T-helper 2 cell treated with Interferon-gamma antibody and Interleukin-4, amounts not matched to agents 100 ng/mL and 5 ng/mL, for 36 hours (primary cell): Measurements from ENCODE around the gene PAQR5. TPM values are rescaled to one million over a fixed set of nuclear protein-coding genes. Genes with fewer than 3 reads are reported as not detected.
"Not testable (repeated sequence)": the region's sequence is repeated elsewhere in the genome, so short reads cannot be mapped to it uniquely, and the experiment has no call there.

Experiments
- intact Hi-C: fragments of 100-400 bp; cut with micrococcal nuclease; formaldehyde crosslinking; loops from one replicate; pipeline ENCODE4 v1.15.1; 2023
- total RNA-seq: library from RNA; stranded (reverse); gene quantifications from 2 replicates; pipeline ENCODE4 v1.2.3, GENCODE V29; 2022

Gene PAQR5
- total RNA-seq, 1 donor from 2014 or later = not detected

- intact Hi-C loops = no loop called here
Observed at GRCh38 chr15:69351333-69351732, 52.6 kb downstream of the PAQR5 start.

GRCh38 chr15:69351884-69352283 lies 53.2 kb downstream of the PAQR5 start:
- intact Hi-C loops = no loop called here

- intact Hi-C loops = no loop called here
Observed at GRCh38 chr15:69357773-69358771, 59.4 kb downstream of the PAQR5 start.

DNA sequence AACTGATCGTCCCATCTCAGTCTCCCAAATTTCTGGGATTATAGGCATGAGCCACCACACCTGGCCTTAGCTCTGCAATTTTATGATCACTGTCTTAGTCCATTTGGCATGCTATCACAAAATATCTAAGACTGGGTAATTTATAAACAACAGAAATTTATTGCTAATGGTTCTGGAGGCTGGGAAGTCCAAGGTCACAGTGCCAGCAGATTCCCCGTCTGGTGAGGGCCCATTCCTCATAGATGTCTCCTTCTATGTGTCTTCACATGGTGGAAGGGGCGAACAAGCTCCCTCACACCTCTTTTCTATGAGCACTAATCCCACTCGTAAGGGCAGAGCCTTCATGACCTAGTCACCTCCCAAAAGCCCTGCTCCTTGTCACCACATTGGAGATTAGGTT lies 60.1 kb downstream of the PAQR5 start:
- intact Hi-C loops = no loop called here

DNA sequence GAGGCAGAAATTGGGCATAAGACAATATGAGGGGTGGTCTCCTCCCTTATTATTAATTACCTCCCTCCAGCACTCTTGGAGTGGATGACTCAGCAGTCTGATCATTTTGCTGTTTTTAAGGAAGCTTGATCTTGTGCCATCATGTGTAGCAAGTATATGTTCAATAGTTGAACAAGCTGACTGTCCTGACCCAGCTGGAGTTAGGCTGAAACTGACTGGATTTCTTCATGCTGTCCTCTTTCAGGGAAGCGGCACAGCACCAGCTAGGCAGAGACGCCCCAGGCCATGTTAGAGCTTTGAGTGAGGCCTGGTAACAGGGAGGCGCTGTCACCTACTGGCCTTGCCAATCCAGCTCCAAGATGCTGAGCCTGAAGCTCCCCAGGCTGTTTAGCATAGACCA lies 61.0 kb downstream of the PAQR5 start:
- intact Hi-C loops = no loop called here

GRCh38 chr15:69360642-69361041 lies 61.9 kb downstream of the PAQR5 start:
- intact Hi-C loops = no loop called here

DNA sequence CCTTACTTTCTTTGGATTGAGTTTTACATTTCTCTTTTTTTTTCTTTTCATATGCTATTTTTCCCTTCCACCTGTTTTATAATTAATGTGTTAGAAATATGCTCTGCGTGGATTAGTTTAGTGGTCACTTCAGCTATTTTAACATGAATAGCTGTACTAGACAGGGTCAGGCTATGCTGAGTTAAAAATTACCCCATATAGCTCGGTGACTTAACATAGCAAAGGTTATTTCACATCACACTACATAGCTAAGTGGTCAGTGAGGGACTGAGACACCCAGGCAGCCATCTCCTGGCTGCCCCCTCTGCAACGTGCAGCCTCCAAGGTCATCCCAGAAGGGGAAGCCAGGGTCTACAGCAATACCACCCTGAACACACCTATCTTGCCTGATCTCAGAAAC lies 68.5 kb downstream of the PAQR5 start:
- intact Hi-C loops = no loop called here

DNA sequence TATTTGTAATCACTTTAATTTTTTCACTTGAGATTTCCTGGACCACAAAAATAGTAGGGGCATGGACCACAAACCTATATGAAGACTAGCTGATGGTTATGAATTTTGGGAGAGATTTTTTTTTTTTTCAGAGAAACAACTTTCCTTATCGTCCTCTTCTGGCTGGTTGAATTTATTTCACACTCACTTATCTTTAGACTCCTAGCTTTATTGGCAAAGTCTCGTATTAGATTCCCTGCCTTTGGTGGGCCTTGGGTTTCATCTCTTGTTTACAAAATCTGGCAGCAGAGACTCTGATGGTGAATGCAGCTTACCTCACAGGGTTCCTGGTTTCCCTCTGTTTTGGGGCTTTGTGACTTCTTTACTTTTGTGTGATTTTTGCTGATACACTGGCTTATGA lies 70.9 kb downstream of the PAQR5 start:
- intact Hi-C loops = no loop called here

DNA sequence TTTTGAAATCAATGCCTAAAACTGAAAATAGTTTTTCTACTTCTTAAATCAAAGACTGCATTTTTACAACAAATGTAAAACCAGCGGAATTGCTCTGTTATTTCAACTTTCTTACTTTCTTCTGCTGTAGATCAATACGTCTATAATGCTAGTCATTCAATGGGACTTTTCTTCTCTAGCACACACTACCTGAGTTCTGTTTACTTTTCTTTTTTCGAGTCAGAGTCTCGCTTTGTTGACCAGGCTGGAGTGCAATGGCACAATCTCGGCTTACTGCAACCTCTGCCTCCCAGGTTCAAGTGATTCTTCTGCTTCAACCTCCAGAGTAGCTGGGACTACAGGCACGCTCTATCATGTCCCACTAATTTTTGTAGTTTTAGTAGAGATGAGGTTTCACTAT lies 74.7 kb downstream of the PAQR5 start:
- intact Hi-C loops = no loop called here

GRCh38 chr15:69375151-69375790 lies 76.6 kb downstream of the PAQR5 start:
- intact Hi-C loops = no loop called here

DNA sequence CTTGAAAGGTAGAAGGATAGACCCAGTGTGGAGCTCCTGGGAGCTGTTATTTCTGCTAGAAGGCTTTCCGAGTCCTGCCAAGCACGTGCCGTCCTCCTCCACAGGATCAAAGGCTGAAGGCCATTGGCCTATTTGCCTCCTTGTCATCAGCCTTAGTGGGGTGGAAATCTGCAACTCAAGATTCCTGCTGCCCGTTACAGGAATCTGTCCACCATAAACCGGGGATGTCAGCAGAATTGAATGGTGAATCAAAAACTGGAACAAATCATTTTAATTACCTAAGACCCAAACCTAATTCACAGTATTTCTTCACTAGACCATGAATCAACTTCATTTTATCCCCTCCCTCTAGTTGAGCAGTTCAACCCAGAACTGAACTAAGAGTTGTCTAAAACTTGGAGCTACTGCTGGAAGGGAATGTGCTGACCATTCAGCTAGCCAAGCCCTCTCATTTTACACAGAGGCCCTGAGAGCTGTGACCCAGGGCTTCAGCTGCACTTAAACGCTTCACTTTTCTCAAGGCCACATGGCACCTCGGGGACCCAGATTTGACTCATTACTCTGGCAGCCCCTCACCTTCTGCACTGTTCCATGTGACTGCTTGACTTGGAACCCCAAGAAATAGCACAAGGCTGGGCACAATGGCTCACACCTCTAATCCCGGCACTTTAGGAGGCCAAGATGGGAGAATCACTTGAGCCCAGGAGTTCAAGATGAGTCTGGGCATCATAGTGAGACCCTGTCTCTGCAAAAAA lies 78.7 kb downstream of the PAQR5 start:
- intact Hi-C loops = no loop called here

GRCh38 chr15:69380100-69380725 lies 81.5 kb downstream of the PAQR5 start:
- intact Hi-C loops = no loop called here

DNA sequence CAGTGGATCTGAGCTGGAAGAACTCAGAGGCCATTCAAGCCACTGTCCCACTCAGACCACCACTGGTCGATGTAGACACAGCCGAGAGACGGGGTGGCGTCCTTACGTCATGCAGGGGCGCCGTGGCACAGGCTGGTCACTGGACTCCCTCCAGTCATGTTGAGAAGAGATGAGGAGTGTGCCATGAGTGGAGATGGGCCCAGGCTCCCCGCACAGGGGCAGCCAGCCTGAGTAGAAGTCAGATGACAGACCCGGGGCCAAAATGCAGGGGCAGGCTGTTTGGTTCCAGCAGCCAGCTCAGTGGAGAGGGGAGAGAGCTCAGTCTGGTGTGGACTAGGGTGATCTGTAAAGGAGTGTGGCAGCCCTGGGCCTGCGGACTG lies 82.0 kb downstream of the PAQR5 start:
- intact Hi-C loops = no loop called here

GRCh38 chr15:69382176-69382575 lies 83.5 kb downstream of the PAQR5 start:
- intact Hi-C loops = not testable (repeated sequence)

- intact Hi-C loops = not testable (repeated sequence)
Observed at GRCh38 chr15:69384066-69384465, 85.4 kb downstream of the PAQR5 start.

DNA sequence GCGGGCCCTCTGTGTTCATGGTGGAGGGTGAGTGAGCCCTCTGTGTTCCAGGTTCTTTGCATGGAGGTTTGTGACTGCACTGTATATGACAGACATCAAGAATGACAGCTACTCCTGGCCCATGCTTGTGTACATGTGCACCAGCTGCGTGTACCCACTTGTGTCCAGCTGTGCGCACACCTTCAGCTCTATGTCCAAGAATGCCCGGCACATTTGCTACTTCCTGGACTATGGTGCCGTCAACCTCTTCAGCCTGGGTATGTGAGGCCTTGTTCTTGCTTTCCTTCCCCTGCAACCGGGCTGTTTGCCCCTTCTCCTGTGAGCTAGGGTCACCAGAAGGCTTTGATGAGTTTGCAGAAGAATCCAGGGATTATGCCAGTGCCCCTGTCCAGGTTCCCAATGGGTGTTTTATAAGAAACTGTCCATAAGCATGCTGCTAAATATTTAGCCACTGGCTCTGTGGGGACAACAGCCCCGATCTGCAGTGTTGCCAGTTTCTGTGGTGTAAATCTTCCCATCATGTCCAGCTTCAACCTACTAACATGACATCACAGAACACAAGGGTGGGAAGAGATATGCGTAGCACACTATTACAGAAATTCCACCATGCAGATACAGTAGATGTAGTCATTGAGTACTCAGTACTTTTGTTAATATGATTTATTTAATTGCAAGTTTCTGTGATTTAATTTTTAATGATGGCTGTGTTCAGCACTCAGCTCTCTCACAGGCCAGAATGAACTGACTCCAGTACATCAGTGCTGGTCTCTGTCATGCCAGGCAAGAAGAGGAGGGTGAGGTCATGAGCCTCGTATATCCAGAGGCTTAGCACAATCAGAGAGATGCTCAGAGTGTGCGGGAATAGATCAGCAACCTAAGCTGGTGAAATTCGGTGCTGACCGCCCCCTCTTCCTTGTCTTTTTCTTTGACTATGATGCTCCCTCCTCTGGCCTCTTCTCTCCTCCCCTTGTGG lies 86.2 kb downstream of the PAQR5 start:
- intact Hi-C loops = no loop called here

DNA sequence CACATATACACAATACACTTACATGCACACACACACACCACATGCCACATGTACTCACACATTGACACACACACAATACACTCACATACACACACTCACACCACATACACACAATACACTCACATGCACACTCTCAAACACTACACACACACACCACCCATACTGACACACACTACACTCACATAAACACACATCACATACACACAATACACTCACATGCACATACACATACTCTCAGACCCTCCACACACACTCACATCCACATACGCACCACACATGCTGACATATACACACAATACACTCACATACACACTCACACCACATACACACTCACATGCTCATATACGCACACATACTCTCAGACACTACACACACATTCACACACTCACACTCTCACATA lies 87.1 kb downstream of the PAQR5 start:
- intact Hi-C loops = no loop called here

GRCh38 chr15:69386284-69386683 lies 87.6 kb downstream of the PAQR5 start:
- intact Hi-C loops = no loop called here

DNA sequence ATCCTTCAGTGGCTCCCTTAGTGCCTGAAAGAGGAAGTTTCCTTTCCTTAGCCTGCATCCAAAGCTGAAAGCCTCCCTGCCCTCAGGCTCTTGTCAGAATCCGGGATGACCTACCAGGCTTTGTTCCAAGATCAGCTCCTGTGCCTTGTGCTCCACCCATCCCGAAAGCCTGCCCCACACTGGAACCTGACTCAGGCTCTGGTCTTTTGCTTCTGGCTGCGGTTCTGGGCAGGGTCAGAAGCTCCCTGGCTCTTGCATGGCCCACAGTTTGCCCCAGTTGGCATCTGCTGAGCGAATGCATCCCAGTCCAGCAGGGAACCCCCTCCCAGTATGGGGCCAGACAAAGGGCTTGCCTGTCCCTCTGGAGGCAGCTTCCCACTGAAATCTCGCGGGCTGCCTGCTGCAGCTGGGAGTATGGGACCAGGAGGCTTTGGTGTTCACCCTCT lies 89.6 kb downstream of the PAQR5 start:
- intact Hi-C loops = no loop called here

GRCh38 chr15:69389426-69389825 lies 90.7 kb downstream of the PAQR5 start:
- intact Hi-C loops = no loop called here
